Right kidney (tissue), 9 donors: ENCODE measurements around the gene LTBR.
"Not testable (repeated sequence)": the region's sequence is repeated elsewhere in the genome, so short reads cannot be mapped to it uniquely, and the experiment has no call there.

ENCODE experiments used
- DNase-seq: peaks from one replicate; pipeline ENCODE4 v3.0.0-alpha.2; 2016
- long read RNA-seq, 8 donors: transcript quantifications; one replicate each; lab custom pipeline, GENCODE V29; 2026

Gene LTBR
- long read RNA-seq, donor 1, transcript LTBR-201 (10 exons, 2,260 nt) = major isoform, 6 of 11 reads
- long read RNA-seq, donor 1, partial matches to known transcripts = 0 of 11 reads
- long read RNA-seq, donor 1, other reads (novel, unspliced or antisense) = 0 of 11 reads
- long read RNA-seq, donor 2, transcript LTBR-201 (10 exons, 2,260 nt) = major isoform, 7 of 7 reads
- long read RNA-seq, donor 2, partial matches to known transcripts = 0 of 7 reads
- long read RNA-seq, donor 2, other reads (novel, unspliced or antisense) = 0 of 7 reads
- long read RNA-seq, donor 3, partial matches to known transcripts = 6 of 9 reads
- long read RNA-seq, donor 3, other reads (novel, unspliced or antisense) = 0 of 9 reads
- long read RNA-seq, donor 4, transcript LTBR-201 (10 exons, 2,260 nt) = major isoform, 7 of 11 reads
- long read RNA-seq, donor 4, partial matches to known transcripts = 0 of 11 reads
- long read RNA-seq, donor 4, other reads (novel, unspliced or antisense) = 0 of 11 reads
- long read RNA-seq, donor 5, transcript LTBR-201 (10 exons, 2,260 nt) = major isoform, 7 of 8 reads
- long read RNA-seq, donor 5, partial matches to known transcripts = 0 of 8 reads
- long read RNA-seq, donor 5, other reads (novel, unspliced or antisense) = 0 of 8 reads
- long read RNA-seq, donor 6, transcript LTBR-201 (10 exons, 2,260 nt) = major isoform, 5 of 5 reads
- long read RNA-seq, donor 6, partial matches to known transcripts = 0 of 5 reads
- long read RNA-seq, donor 6, other reads (novel, unspliced or antisense) = 0 of 5 reads
- long read RNA-seq, donor 7, partial matches to known transcripts = 24 of 33 reads
- long read RNA-seq, donor 7, other reads (novel, unspliced or antisense) = 0 of 33 reads
- long read RNA-seq, donor 8, transcript LTBR-201 (10 exons, 2,260 nt) = major isoform, 9 of 9 reads
- long read RNA-seq, donor 8, partial matches to known transcripts = 0 of 9 reads
- long read RNA-seq, donor 8, other reads (novel, unspliced or antisense) = 0 of 9 reads

- peak; percentile 93 for DNase-seq
These were observed at the start of gene LTBR for GRCh38 chr12:6383572-6384498. Gene LTBR (plus strand): TSS chr12:6384162. CDS start chr12:6384359, 197 bp downstream.

DNA sequence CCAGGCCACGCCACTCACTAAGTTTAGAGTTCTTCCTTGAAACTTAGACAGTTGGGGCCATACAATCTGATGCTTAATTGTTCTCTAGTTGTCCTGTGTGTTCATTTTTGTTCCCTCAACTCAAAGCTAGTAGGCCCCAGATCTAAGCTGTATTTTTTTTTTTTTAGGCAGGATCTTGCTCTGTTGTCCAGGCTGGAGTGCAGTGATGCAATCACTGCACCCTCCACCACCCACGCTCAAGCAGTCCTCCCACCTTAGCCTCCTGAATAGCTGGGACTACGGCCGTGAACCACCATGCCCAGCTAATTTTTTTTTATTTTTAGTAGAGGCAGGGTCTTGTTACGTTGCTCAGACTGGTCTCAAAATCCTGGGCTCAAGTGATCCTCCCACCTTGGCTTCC, 49.6 kb upstream of the LTBR start:
- DNase-seq = no peak

DNA sequence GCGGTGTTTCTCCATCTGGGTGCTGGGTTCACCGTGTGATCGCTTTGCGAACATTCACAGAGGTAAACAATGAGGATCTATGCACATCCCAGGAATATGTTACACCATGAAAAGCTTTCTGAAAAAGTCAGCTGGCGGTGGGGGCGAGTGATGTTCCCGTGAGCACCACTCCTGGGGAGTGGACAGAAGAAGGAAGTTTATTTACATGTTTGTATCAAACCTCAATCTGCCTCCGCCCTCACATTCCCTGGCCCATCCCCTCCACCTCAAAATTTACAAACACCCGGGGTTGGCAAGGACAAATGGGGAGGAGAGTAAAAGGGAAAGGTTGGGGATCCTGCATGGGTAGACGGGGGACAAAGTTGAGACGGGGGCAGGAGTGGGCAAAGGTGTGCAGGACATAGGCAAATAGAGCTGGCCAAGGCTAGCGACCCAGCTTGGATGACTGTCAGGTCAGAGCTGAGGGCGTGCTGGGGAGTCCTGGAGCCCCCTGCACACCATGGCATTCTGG, 49.0 kb upstream of the LTBR start:
- DNase-seq = no peak

DNA sequence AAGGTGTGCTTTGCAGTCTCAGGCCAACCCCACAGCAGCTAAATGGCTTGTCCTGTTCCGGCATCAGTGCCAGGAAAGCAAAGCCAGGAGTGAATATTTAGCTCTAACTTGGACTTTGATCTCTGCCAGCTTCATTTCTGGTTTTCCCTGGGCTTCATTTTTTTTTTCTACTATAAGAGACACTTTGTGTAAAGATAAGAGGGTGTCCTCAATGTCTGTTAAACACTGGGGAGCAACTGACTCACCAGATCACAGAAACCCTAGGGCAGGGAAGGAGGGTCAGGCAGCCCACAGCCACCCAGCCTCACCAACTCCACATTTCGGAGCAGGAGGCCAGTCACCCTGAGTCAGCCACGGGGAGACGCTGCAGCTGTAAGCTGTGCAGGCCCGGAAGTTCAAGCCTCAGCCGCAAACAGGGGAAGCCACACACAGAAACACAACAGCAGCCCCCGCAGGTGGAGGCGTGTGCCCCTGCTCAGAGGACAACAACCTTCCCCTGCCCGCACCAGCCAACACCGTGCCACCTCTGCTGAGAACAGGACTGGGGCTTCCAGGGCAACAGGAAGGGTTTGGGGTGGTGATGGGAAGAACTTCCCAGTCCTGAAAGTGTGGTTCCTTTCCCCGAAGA, 48.4 kb upstream of the LTBR start:
- no peak for DNase-seq

GRCh38 chr12:6336079-6336888, 47.7 kb upstream of the LTBR start:
- peak; percentile 82 for DNase-seq

GRCh38 chr12:6336889-6337853, 46.8 kb upstream of the LTBR start:
- DNase-seq = peak; percentile 82

- no peak for DNase-seq
These were observed 46.0 kb upstream of the LTBR start for GRCh38 chr12:6337958-6338433.

DNA sequence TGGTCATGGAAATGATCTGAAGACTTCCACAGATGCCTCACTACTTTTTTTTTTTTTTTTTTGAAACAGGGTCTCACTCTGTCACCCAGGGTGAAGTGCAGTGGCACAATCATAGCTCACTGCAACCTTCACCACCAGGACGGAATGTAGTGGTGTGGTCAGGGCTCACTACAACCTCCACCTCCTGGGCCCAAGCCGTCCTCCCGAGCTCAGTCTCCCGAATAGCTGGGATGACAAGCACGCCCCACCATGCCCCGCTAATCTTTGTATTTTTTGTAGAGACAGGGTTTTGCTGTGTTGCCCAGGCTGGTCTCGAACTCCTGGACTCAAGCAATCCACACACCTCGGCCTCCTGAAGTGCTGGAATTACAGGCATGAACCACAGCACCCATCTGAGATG, 45.4 kb upstream of the LTBR start:
- DNase-seq = not testable (repeated sequence)

DNA sequence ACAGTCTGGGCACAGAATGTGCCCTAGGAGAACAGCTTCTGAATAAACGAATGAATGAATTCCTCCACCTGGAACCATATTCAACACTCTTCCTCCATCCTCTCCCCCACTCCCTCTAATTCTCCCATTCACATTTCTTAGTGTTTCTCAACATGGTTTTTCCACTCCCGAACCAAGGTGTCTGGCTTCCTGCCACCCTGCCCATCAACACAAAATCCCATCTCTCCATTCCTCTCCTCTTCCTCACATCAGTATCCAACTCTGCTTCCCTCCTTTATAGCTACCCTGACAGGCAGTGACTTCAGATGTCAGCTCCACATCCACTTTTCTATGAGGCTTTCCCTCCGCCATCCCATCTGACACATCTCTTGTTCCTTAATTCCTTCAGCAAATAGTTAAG, 45.0 kb upstream of the LTBR start:
- no peak for DNase-seq

- no peak for DNase-seq
These were observed 43.8 kb upstream of the LTBR start for GRCh38 chr12:6340032-6340638.

DNA sequence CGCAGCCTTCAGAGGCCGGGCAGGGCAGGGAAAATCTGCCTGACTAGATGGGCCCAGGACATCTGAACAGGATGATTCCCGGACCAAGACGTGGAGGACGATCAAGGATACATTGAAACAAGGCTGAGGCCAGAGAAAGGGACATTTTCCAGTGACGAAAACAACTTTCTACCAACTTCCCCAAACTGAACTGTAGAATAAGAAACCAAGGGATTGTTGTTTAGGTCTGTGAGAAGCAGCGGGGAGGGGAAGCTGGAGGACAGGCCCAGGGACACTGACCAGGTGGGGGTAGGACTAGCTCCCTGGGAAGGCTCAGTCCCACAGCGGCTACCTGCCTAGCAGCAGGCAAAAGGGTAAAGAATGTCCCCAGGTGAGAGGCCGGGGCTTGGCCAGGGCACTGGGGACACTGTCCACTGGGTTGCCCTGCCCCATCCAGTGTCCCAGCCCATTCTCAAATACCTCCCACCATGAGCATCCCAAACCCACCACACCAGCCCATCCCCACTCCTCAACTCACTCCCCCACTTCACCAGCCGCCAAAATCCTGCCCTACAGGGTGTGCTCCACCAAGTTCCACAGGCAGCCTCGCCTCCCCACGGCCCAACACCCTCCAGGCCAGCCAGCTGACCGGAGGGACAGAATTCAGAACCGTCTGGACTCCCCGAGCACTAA, 43.1 kb upstream of the LTBR start:
- DNase-seq = no peak

- peak; percentile 87 for DNase-seq
These were observed 42.4 kb upstream of the LTBR start, which contains the start of gene TNFRSF1A for GRCh38 chr12:6341417-6342139. Gene TNFRSF1A (minus strand): TSS chr12:6342076. CDS start chr12:6341814, 262 bp downstream.

DNA sequence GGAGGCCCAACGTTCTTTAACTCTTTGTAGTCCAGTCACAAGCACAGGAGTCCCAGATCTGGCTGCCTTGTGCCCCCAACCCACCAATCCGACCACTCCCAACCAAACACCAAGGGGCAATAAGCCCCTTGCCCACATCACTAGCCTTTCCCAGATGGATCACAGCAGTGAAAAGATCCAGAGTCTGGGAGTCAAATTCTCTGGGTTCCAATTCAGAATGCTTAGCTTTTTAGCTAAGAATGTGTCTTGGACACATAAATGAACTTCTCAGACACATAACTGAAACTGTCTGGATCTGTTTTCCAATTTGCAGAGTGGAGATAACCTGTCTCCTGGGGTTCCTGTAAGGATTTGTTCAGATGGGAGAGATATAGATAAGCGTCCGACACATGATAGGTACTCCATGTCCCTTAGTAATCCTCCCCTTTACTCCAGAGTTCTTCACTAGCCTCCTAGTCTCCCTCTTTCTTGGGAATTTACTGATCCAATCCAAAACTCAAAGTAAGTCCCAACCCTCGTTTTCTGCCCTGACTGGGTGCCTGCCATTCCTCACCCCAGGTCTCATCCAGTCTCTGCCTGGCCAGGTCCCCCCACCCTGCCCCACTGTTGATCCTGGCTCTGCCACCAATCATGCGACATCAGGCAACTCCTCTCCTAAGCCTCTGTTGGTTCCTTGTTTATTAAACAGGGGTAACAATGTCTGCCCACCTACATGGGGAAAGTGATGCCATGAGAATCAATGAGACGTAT, 41.6 kb upstream of the LTBR start:
- no peak for DNase-seq

DNA sequence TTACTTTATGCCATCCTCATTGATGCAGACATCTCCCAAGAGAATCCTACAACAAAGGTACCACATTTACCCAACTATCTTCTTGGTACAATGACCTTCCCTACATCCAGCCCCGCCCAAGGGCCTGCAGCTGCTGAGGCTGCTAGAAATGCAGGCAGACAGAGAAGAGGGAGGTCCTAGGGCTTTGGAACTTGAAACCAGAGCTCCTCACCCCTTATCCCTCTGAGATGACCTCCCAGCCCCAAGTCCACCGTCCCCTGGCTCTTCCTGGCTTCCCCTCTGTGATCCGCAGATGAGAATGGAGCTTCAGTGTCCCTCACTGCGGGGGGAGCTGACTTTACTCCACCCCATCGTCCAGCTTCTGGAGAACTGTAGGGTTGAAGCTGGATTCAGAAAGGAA, 40.4 kb upstream of the LTBR start:
- no peak for DNase-seq

DNA sequence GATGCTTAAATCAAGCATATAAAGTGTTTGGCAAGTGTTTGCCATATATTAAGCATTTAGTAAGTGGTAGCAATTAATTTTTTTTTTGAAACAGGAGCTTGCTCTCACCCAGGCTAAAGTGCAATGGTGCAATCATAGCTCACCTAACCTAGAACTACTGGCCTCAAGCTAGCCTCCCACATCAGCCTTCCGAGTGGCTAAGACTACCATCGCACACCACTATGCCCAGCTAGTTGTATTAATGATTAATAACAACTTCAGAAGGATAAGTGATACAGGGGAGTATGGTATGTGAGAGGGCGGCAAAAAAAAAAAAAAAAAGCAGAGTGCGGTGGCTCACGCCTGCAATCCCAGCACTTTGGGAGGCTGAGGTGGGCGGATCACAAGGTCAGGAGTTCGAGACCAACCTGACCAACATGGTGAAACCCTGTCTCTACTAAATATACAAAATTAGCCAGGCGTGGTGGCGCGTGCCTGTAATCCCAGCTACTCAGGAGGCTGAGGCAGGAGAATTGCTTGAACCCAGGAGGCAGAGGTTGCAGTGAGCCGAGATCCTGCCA, 39.8 kb upstream of the LTBR start:
- not testable (repeated sequence) for DNase-seq
